ENCODE data around the gene SMYD3.

DNA sequence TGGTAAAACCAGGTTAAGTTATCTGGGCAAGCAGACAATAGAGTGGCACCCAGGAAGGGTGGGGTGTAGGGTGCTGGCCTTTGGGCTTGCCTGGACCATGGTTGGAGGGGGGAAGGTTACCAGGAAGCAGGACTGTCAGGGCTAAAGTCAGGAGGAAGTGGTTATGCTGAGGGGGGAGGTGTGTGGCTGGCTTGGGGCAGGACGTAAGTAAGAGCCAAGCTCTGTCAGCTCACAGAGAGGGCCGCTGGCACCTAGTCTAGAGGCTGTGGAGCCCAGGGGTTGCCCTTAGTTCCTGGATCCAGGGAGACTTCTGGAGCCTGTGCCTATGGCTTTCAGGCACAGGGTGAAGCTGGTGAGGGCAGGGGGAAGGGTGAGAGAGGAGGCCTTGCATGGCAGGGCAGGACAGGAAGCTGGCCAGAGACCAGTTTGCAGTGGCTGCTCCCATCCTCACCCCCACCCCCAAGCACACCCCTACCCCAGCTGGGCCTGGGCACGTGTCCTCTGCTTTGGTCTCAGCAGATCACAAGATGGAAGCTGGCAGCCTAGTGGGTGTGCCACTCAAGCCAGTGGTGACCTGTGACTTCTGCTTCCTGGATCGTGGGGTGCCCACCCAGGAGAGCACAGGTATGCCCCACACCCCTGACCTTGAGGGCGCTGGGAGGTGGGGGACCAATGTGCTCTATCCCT lies 20.5 kb upstream of the SMYD3 start:
- TF ChIP-seq, protein P1, sequence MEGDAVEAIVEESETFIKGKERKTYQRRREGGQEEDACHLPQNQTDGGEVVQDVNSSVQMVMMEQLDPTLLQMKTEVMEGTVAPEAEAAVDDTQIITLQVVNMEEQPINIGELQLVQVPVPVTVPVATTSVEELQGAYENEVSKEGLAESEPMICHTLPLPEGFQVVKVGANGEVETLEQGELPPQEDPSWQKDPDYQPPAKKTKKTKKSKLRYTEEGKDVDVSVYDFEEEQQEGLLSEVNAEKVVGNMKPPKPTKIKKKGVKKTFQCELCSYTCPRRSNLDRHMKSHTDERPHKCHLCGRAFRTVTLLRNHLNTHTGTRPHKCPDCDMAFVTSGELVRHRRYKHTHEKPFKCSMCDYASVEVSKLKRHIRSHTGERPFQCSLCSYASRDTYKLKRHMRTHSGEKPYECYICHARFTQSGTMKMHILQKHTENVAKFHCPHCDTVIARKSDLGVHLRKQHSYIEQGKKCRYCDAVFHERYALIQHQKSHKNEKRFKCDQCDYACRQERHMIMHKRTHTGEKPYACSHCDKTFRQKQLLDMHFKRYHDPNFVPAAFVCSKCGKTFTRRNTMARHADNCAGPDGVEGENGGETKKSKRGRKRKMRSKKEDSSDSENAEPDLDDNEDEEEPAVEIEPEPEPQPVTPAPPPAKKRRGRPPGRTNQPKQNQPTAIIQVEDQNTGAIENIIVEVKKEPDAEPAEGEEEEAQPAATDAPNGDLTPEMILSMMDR (IDR thresholded peaks at IDR 0.05; ENCODE audit: extremely low read depth in 1 of 2, insufficient read depth in 1 of 2, low read depth in 1 of 2, low read length in 2 of 2) = no peak
- TF ChIP-seq POLR2AphosphoS5 (IDR thresholded peaks at IDR 0.05; ENCODE audit: insufficient read depth, low read depth, low read length) (no peak), POLR2A (IDR thresholded peaks at IDR 0.05; ENCODE audit: low read depth, low read length) (no peak), EZH2 (IDR thresholded peaks at IDR 0.05; ENCODE audit: borderline replicate concordance, low read depth, low read length, severe bottlenecking) (no peak)
